ENCODE results near the gene DYNLRB1.

Gene DYNLRB1

DNA sequence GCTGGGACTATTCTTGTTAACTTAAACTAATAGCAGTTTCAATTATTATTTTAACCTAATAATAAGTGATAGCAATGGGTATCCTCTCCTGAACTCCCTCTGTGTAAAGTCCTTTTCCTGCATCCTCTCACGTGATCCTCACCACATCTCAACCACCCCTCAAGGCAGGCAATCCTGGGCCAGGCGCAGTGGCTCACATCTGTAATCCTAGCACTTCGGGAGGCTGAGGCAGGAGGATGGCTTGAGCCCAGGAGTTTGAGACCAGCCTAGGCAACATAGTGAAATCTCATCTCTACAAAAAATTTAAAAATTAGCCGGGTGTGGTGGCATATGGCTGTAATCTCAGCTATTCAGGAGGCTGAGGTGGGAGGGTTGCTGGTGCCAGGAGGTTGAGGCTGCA lies 66.0 kb downstream of the DYNLRB1 start:
- peaks cover 5% of the 10 kb centered on the region for H3K36me3 Mint-ChIP-seq
- H3K9me3 Mint-ChIP-seq (ENCODE audit: low read depth) = no peaks in the 10 kb centered on the region
- no peak overlapping the region for H3K4me3 Mint-ChIP-seq
- no peak overlapping the region for H3K27ac Mint-ChIP-seq
- no peaks in the 10 kb centered on the region for H3K27me3 Mint-ChIP-seq
- peaks cover 19% of the 10 kb centered on the region for H3K4me1 Mint-ChIP-seq (ENCODE audit: low read depth)

DNA sequence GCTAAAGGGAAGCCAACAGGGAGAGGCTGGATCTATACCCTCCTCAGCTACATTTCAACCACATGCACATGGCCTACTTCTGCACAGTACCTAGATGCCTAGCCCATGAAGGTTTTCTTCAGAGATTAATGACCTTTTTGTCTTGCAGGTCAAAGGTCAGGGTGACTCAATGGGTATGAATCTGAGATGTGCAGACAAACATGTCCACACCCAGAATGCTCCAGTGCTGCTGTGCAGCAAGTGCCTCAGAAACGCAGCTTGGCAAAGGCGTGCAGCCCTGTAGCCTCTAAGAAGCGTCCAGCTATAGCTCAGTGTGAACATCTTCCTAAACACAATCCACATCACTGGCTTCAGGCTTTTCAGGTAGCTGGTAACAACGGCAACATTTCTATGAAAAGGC lies 66.7 kb downstream of the DYNLRB1 start:
- no peak overlapping the region for H3K27ac Mint-ChIP-seq
- H3K27me3 Mint-ChIP-seq = no peaks in the 10 kb centered on the region
- peaks cover 19% of the 10 kb centered on the region for H3K4me1 Mint-ChIP-seq (ENCODE audit: low read depth)
- peaks cover 5% of the 10 kb centered on the region for H3K36me3 Mint-ChIP-seq
- H3K4me3 Mint-ChIP-seq = no peak overlapping the region
- no peaks in the 10 kb centered on the region for H3K9me3 Mint-ChIP-seq (ENCODE audit: low read depth)

DNA sequence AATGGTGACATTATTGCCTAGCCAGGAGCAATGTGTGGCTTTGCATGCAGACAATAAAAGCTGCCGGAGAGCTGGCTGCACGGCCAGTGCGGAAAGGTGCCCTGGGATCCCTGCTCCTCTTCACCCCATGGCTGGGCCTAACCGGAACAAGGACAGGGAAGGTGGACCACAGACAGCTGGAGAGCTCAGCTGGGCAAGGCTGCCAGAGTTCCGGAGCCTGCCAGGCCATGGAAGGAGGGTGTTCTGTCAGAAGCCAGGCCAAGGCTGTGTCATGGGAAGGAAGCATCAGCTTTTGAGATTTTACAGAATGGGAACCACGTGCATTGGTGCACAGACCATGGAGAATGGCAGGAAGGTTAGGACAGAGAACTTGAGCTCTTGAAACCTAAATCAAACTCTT lies 67.3 kb downstream of the DYNLRB1 start:
- no peak overlapping the region for H3K4me3 Mint-ChIP-seq
- H3K9me3 Mint-ChIP-seq (ENCODE audit: low read depth) = no peaks in the 10 kb centered on the region
- peaks cover 5% of the 10 kb centered on the region for H3K36me3 Mint-ChIP-seq
- H3K27ac Mint-ChIP-seq = no peak overlapping the region
- peaks cover 19% of the 10 kb centered on the region for H3K4me1 Mint-ChIP-seq (ENCODE audit: low read depth)
- no peaks in the 10 kb centered on the region for H3K27me3 Mint-ChIP-seq

DNA sequence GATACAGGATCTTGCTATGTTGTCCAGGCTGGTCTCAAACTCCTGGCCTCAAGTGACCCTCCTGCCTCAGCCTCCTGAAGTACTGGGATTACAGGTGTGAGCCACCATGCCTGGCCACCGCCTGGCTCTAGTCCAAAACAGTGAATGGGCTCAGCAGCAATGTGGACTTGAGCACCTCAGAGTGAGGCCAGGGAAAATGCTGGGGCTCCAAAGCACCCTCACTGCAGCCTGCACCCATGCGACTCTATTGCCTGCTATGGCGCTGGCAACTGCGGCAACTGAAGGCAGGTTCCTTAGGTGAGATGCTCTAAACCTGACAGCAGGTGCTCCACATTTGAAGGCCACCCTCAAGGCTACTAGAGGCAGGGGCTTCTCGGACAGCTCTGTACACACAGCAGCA lies 68.8 kb downstream of the DYNLRB1 start:
- Mint-ChIP-seq H3K27me3 (no peaks in the 10 kb centered on the region), H3K9me3 (ENCODE audit: low read depth) (no peaks in the 10 kb centered on the region), H3K4me3 (no peak overlapping the region), H3K36me3 (peaks cover 5% of the 10 kb centered on the region), H3K27ac (no peak overlapping the region), H3K4me1 (ENCODE audit: low read depth) (peaks cover 19% of the 10 kb centered on the region)

DNA sequence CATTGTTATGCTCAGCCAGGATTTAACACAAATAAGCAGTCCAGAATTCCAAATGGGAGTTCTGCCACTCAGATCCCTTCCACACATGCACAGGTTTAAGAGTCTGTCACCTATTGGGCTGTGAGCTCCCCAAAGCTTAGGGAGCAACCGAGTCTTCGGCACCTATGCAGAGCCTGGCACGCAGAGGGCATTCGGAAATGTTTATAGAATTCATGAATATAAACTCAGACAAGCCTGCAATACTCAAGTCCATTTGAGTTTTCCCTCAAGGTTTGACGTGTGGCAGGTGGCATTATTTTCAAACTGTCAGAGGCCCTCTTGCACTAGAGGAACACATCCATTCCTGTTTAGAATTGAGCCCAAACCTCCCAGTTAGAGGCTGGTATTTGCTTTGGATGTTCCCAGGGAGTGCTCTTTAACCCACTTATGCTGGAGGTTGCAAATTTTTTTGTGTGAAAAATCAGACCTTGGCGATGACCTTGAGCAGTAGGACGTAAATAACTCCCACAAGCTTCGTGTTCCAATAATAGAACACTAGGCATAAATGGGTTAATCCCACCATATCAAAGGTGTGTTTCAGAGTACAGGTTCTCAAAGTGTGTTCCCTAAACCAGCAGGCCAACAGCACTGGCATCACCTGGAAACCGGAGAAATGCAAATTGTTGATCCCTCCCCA lies 70.4 kb downstream of the DYNLRB1 start:
- peaks cover 3% of the 10 kb centered on the region for H3K36me3 Mint-ChIP-seq
- H3K4me1 Mint-ChIP-seq (ENCODE audit: low read depth) = peaks cover 4% of the 10 kb centered on the region
- no peak overlapping the region for H3K27ac Mint-ChIP-seq
- no peak overlapping the region for H3K4me3 Mint-ChIP-seq
- H3K27me3 Mint-ChIP-seq = no peaks in the 10 kb centered on the region
- no peaks in the 10 kb centered on the region for H3K9me3 Mint-ChIP-seq (ENCODE audit: low read depth)
